ENCODE results near the gene EIF2B5.
"Not testable (repeated sequence)": the region's sequence is repeated elsewhere in the genome, so short reads cannot be mapped to it uniquely, and the experiment has no call there.

EIF2B5 gene

DNA sequence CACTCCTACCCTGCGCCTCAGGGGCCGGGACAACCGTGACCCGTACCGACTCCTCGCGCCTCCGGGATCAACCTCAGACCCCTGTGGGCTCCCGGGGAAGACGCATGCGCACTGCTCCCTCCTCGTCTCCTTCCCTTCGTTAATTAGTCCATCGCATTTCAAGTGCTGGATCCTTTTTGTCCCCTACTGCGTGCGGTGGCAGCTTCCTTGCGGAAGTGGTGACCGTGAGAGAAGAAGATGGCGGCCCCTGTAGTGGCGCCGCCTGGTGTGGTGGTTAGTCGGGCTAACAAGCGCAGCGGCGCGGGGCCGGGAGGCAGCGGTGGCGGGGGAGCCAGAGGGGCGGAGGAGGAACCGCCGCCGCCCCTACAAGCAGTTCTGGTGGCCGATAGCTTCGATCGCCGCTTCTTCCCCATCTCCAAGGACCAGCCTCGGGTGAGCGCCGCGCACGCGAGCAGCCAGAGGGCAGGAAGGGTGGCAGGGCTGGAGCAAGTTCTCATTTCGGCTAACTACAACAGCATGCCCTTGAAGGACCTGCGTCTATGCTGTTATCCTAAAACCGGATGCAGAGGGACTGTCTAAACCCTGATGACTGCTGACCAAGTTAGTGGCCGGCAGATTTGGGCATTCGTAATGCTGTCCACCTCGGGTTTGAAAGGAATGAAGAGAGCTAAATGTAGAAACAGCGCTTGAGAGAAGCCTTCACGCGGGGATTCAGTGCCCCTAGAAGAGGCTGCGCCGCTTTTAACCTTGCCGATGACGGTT lies at the start of gene EIF2B5:
Gene EIF2B5, plus strand, starts transcription at position 210 of the 762 bp plus-strand sequence. Its CDS starts 28 bp downstream, at position 238.
- DNase-seq = peak; percentile 98 to 99

DNA sequence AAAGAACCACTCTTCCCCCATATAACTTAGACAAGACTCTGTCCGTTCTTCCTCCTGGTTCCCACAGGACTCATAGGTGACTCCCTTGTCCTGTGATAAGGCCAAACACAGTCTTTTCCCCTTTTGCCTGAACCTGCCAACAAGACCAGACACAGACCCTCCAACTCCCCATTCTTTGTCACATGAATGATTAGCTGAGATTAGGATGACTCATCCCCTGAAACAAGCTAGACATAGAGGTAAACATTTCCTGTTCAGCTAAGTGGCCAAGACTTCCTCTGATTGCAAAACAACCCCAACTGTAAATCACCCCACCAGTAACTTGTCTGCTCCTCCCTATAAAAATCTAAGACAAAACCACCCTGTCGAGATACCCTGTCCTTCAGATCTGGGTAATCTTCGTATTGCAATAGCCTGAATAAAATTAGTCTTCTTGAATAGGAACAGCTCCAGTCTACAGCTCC lies 49.7 kb upstream of the EIF2B5 start:
- no peak for DNase-seq

DNA sequence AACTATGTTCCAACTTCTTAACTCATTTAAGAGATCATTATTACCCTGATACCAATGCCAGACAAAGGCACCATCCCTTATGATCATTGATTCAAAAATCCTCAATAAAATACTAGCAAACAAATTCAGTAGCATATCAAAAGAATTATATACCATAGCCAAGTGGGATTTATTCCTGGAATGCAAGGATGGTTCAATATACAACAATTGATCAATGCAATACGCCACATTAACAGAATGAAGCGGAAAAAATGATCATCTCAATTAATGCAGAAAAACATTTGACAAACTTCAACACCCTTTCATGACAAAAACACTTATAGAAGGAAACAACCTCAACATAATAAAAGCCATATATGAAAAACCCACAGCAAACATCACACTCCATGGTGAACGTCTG lies 43.0 kb upstream of the EIF2B5 start:
- no peak for DNase-seq

DNA sequence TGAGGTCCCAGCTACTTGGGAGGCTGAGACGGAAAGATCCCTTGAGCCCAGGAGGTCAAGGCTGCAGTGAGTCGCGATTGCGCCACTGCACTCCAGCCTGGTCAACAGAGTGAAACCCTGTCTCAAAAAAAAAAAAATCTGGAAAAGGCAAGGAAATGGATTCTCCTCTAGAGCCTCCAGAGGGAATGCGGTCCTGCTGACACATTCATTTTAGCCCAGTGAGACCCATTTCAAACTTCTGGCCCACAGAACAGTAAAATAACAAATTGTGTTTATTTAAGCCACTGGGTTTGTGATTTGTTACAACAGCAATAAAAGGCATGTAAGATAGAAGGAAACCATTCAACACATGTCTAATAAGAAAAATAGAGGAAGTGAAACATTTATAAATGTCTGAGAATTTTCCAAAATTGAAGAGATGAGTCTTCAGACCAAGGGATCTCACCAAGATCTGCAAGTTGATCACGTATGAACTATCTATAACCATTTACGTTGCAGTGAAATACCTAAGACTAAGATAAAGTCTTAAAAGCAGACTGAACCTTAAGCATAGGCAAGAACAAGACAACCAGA lies 38.3 kb upstream of the EIF2B5 start, which contains the start of gene HTR3E:
Gene HTR3E, plus strand, starts transcription at position 254 of the 573 bp plus-strand sequence. CDS start 466 bp downstream, outside the sequence.
- no peak for DNase-seq

DNA sequence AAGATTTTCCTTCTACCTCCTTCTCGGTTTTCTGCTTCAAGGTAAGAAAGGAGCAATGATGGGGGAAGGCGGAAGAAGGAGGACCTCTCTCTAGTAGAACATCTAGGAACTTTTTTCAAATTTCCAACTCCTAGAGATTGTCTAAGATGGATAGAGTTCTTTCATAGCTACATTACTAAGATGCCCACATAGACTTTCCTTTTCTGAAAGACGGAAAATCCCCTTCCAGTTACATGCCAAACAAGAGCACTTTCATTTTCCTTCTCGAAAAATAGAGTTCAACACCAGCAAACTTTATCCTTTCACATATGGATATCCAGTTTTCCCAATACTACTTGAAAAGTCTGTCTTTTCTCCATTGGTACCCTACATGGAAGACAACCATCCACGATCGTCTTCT lies 37.6 kb upstream of the EIF2B5 start:
- DNase-seq = no peak

DNA sequence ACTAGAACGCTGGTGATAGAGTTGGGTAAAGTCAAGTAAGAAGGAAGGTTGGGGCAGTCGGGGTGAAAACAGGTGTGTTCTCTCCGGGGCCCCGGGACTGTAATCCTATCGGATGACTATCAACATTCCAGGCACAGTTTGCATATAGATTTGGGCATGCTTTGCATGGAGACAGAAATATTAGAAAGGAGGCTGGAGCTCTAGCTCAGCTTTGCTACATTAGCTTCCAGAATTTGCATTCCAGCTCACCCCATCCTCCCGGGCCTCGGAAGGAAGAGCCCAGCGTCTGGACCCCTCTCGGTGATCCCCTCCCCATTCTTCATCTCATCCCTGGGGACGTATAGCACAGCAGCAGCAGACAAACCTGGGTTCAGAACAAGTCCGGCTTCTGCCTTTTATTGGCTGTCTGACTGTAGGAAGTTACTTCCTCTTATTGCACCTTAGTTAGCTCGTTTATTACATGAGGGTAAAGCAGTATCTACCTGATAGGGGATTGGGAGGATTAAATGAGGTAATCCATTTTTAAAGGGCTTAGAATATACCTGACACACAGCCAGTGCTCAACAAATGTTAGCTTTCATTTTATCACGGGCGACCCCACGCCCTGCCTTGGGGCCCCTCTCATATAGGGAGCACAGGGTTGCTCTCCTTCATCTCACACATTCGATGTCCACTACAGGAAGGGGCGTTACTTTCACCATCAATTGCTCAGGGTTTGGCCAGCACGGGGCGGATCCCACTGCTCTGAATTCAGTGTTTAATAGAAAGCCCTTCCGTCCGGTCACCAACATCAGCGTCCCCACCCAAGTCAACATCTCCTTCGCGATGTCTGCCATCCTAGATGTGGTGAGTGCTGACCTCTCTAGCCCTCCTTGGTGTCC lies 35.1 kb upstream of the EIF2B5 start:
- peak in 1 of 2 experiments; percentile 22 for DNase-seq

DNA sequence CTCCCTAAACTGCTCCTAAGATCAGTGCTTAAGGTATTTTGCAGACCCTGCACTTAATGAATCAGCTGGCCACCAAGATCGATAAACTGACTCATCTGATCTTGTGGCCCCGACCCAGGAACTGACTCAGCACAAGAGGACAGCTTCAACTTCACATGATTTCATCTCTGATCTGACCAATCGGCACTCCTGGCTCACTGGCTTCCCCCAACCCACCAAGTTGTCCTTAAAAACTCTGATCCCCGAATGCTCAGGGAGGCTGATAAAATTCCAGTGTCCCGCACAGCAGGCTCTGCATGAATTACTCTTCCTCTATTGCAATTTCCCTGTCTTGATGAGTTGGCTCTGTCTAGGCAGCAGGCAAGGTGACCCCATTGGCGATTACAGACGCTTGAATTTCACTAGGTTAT lies 24.8 kb upstream of the EIF2B5 start:
- DNase-seq = no peak

DNA sequence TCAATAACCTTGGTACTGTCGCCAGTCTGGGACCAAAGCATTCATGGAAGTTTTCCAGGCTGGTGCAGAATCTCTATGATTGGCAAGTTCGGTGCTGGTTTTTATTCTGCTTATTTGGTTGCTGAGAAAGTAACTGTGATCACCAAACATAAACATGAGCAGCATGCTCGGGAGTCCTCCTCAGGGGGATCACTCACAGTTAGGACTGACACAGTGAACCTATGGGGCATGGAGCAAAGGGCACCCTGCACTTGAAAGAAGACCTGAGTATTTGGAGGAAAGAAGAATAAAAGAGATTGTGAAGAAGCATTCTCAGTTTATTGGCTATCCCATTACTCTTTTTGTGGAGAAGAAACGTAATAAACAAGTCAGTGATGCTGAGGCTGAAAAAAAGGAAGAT lies 19.1 kb upstream of the EIF2B5 start:
- no peak for DNase-seq

DNA sequence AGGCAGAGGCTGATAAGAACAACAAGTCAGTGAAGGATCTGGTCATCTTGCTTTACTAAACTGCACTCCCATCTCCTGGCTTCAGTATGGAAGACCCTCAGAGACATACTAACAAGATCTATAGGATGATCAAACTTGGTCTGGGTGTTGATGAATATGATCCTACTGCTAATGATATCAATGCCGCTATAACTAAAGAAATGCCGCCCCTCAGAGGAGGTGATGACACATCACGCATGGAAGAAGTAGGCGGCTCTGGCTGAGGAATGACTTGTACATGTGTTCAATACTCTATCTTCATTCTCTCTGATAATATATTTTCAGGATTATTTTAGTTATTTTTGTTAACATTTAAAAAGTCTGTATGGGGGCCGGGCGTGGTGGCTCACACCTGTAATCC lies 17.5 kb upstream of the EIF2B5 start:
- peak in 1 of 2 experiments; percentile 30 for DNase-seq

DNA sequence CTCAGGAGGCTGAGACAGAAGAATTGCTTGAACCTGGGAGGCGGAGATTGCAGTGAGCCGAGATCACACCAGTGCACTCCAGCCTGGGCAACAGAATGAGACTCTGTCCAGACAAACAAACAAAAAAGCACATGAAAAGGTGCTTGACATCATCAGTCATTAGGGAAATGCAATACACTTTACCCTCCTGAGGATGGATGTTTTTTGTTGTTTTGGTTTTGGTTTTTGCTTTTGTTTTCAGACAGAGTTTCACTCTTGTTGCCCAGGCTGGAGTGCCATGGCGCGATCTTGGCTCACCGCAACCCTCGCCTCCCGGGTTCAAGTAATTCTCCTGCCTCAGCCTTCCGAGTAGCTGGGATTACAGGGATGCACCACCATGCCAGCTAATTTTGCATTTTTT lies 14.1 kb upstream of the EIF2B5 start:
- not testable (repeated sequence) for DNase-seq

DNA sequence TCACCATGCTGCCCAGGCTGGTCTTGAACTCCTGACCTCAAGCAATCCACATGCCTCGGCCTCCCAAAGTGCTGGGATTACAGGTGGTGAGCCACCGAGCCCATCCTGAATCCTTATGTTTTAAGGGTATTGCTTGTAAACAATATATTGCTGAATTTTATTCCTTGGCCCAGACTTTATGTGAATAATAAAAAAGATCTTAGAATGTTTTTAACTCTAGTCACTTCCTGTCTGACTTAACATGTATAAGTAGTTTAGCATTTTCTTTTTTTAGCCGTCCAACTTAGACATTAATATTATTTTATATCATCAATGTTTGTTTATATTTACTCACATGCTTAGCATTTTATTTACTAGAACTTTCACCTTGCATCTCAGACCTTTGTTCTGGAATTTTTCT lies 9.2 kb upstream of the EIF2B5 start:
- DNase-seq = no peak

DNA sequence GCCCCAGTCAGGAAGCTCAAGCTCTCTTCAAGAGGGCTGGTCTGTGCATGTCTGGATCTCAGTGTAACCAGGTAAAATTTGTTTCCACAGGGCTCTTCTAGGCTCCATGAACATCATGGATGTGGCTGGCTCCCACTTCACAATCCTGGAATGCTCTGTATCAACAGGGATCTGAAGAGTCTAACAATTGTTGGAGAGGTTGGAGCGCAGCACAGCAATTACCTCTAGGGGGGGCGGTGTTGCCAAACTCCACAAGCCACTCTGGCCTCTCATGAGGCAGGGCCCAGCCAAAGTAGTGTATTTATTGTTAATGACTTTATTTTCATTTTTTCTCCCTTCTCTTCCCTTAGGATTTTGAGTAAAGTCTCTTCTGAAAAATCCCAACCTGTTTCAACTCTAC lies 6.1 kb upstream of the EIF2B5 start:
- peak in 1 of 2 experiments; percentile 55 for DNase-seq

DNA sequence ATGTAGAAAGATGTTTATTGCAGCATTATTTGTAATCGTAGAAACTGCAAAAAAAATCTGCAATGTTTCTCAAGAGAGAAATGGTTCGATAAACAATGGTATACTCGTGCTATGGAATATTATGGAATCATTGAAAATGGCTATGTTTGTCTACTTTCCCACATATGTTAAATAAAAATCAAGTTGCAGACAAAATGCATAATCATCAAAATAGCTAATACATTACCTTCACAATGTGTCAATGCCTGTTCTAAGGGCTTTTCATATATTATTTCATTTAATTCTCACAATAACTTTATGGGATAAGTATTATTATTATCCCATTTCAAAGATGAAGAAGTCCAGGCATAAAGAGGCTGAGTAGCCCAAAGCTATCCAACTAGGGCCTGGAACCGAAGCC lies 2.2 kb upstream of the EIF2B5 start:
- no peak for DNase-seq

DNA sequence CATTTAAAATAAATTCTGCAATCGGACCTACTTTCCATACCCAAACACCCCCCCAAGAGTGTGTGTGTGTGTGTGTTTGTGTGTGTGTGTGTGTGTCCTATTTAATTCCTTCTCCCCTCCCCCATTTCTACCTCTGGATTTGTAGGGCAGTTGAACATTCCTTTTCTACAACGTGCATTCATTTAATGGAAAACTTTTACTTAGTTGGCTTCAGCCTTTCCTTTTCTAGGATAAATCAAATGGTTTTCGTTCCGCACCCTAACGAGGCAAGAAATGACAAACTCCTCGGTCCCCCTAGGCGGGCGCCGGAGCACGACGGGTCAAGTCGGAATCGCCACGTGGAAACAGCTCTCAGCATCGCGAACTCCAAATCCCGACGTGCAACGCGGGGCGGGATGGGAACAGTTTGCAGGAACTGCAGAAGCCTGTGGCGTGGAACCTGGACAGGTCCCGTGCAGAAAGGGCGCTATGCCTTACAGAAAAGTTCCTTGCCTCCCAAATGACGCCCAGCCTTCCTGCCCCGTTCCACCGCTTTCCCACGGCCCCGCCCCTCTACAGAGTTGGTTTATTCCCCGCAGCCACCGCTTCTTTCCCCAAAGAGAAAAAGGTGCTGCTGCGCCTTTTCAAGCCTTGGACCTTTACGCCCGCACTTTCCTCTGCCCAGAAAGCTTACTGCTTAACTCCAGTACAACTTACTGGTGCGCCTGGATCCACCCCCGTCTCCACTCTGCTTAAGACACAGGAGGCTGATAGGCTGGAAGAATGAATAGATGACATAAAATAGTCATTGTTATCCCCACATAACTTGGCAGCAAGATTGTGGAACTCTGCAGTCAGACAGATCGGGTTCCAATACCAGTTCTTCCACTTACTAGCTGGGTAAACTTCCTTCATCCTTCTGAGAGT lies 1.1 kb upstream of the EIF2B5 start:
- peak; percentile 97 to 98 for DNase-seq

DNA sequence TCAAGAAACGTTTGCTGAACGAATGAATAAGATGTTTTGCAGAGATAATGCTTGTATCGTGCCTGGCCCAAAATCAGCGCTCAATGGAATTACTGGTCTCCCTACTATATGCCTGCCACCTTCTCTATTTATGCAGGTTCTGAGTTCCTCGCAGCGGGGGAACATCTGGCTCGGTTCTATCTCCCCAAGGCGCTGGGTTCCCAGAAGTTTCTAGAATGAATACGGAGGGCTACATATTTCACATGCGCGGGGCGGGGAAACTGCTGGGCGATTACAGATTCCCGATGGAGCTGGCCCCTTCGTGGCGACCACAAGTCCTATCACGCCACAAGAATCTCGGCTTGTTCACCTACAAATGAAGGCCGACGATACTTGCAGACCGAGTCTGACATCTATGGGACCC lies 411 bp upstream of the EIF2B5 start:
- DNase-seq = peak; percentile 41 to 70

DNA sequence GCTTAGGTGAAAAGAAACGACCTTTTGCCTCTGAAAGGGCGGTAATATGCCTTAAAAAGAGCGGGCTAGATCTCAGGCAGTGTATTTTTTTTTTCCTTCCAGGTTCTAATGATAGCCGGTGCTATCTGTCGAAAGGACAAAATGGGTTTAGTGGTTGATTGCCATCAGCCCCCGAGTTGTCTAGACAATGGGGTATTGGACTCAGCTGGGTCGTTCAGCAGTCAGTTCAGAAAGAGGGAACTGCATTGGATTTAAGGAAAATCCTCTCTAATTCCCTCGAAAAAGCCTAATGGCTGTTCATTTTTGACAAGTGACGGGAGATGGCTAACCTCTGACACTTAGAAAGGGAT lies 728 bp downstream of the EIF2B5 start:
- DNase-seq = no peak

DNA sequence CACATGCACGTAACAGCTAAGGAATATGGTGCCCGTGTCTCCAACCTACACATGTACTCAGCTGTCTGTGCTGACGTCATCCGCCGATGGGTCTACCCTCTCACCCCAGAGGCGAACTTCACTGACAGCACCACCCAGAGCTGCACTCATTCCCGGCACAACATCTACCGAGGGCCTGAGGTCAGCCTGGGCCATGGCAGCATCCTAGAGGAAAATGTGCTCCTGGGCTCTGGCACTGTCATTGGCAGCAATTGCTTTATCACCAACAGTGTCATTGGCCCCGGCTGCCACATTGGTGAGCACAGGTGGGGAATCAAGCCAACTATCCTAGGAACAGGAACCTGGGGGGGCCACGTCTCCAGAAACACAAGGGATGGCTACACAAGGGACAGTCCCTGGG lies 5.3 kb downstream of the EIF2B5 start:
- no peak for DNase-seq

DNA sequence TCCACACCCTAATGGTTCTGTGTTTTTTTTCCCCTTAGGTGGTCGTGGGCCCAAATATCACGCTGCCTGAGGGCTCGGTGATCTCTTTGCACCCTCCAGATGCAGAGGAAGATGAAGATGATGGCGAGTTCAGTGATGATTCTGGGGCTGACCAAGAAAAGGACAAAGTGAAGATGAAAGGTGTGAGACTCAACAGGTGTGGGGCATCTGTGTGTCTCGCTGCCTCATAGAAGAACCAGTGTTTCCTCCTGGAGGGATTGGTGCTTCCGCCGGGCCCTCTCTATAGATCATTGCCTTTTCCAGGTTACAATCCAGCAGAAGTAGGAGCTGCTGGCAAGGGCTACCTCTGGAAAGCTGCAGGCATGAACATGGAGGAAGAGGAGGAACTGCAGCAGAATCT lies 7.0 kb downstream of the EIF2B5 start:
- DNase-seq = no peak

DNA sequence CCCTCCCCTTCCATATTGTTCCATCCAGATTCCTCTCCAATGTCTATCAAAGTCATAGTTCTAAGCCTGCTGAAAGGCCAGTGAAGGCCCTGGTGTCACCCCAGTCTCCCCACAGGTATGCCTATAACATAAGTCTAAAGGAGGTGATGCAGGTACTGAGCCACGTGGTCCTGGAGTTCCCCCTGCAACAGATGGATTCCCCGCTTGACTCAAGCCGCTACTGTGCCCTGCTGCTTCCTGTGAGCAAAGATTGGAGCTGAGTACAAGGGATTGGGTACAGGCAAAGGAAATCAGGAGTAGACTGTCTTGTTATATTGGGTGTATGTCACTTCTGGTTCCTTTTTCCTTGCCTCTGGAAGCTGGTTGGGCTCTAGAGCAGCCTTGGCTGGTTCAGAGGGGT lies 8.2 kb downstream of the EIF2B5 start:
- no peak for DNase-seq

DNA sequence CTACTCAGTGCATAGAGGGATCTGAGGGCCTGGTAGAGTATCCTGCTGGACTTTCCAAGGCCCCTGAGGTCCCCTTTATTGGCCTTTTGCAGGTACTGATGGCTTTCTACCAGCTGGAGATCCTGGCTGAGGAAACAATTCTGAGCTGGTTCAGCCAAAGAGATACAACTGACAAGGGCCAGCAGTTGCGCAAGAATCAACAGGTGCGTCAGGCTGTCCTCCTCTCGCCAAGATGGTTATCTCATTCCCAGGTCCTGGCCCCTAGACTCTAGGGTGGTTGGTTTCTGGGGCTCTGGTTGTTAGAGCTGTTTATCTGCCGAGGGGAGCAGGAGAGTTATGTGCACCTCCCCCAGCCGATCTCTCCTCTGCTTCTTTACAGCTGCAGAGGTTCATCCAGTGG lies 9.3 kb downstream of the EIF2B5 start:
- DNase-seq = no peak

DNA sequence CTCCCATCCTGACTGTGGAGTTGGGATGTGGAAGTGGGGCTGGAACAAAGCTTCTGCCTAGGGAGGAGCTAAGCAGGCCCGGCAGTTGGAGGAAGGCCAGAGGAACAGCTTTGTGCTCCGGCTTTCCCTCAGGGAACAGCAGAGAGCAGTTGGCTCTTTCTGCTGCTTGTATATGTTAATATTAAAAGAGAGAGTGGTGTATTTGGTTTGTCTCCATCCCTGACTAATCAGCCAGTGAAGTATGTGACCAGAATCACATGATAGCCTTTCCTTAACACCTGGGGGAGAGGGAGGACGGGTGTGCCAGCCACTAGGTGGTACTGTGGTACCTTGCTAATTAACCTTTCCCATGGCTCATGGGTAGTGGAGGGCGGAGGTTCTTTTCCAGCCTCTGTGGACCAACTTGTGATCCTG lies 10.0 kb downstream of the EIF2B5 start:
- DNase-seq = peak; percentile 57 to 74

DNA sequence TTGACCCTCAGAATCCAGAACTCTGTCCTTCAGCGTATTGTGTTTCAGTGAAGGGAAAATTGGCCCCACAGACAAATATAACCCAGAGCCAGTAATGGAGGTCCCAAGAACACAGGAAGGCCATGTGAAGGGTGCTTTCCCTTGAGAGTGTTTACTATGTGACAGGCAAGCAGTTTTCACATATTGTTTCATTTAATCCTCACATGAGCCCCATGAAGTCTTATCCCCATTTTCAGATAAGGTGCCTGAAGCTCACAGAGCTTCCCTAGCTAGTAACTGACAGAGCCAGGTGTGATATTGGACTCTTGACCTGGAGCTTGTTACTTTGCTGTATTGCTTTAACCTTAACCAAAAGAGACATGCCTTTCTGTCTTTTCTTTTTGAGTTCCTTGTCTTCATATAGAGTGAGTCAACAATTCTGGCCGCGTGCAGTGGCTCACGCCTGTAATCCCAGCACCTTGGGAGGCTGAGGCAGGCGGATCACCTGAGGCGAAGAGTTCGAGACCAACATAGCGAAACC lies 10.7 kb downstream of the EIF2B5 start:
- no peak for DNase-seq

Measured in NCI-H524 (cell line).